Hepatocyte (in vitro differentiated cells): Measurements from ENCODE around the gene ASGR1.

Source experiments
- CTCF ChIP-seq: fragments of 200-600 bp; sonication (generic); IDR thresholded peaks from 2 replicates; pipeline ENCODE4 v1.5.1; 2016; ENCODE audit warnings: antibody characterized with exemption, mild to moderate bottlenecking; ENCODE audit not compliant: poor library complexity
- EZH2 ChIP-seq: fragments of 200-600 bp; sonication (generic); IDR thresholded peaks from 2 replicates; pipeline ENCODE4 v1.6.1; 2016; ENCODE audit warnings: antibody characterized with exemption, mild to moderate bottlenecking, borderline replicate concordance

- TF ChIP-seq CTCF (no peak), EZH2 (no peak)
Observed at GRCh38 chr17:7196651-7197401, 17.7 kb upstream of the ASGR1 start.
